ENCODE data around the gene CD9. TPM values are rescaled to one million over a fixed set of nuclear protein-coding genes. Genes with fewer than 3 reads are reported as not detected.
A peak's percentile ranks its signal among the peaks of the same experiment; 100 is the strongest.

The CD9 gene
- total RNA-seq, 2 donors from 2014 or later = 66.6 to 91.3 TPM

GRCh38 chr12:6264402-6265037 lies 64.3 kb downstream of the CD9 start:
- H3K4me1 ChIP-seq = peaks cover 31% of the 10 kb centered on the region
- H3K9me3 ChIP-seq = no peaks in the 10 kb centered on the region
- no peaks in the 10 kb centered on the region for H3K27me3 ChIP-seq
- TF ChIP-seq CTCF (IDR thresholded peaks at IDR 0.05) (no peak), POLR2A (IDR thresholded peaks at IDR 0.05) (no peak)
- ATAC-seq = no peak
- H3K36me3 ChIP-seq (replicated peaks in 1 of 2; ENCODE audit: insufficient read depth in 1 of 2, low read depth in 2 of 2) = no peaks in the 10 kb centered on the region
- no peak overlapping the region for H3K4me3 ChIP-seq
- peak in 3 of 4 donors; percentile 37 to 65 (median 55) for DNase-seq
- H3K27ac ChIP-seq = peak overlapping the region in 2 of 4 donors; percentile 14 to 63
- 75 to 81% methylated on average over 10 to 11 of the region's 11 CpGs for WGBS, 2 donors
- intact Hi-C loops (cut with DNase I) = no loop called here

- Histone ChIP-seq H3K27ac (peak overlapping the region in 2 of 4 donors; percentile 14 to 63), H3K27me3 (no peaks in the 10 kb centered on the region), H3K4me1 (peaks cover 31% of the 10 kb centered on the region), H3K9me3 (no peaks in the 10 kb centered on the region), H3K36me3 (replicated peaks in 1 of 2; ENCODE audit: insufficient read depth in 1 of 2, low read depth in 2 of 2) (no peaks in the 10 kb centered on the region), H3K4me3 (no peak overlapping the region)
- DNase-seq (no peak), ATAC-seq (no peak)
- TF ChIP-seq CTCF (IDR thresholded peaks at IDR 0.05) (no peak), POLR2A (IDR thresholded peaks at IDR 0.05) (no peak)
- 88 to 90% methylated on average over 2 of the region's 2 CpGs for whole genome bisulfite sequencing, 2 donors
- intact Hi-C loops (cut with DNase I) = no loop called here
Observed at GRCh38 chr12:6265038-6265405, 64.8 kb downstream of the CD9 start.

GRCh38 chr12:6266541-6266966 lies 66.4 kb downstream of the CD9 start:
- intact Hi-C loops (cut with DNase I) = no loop called here
- Histone ChIP-seq H3K4me1 (peaks cover 31% of the 10 kb centered on the region), H3K27ac (peak overlapping the region in 3 of 4 donors; percentile 51 to 71 (median 65)), H3K9me3 (no peaks in the 10 kb centered on the region), H3K27me3 (no peaks in the 10 kb centered on the region), H3K36me3 (replicated peaks in 1 of 2; ENCODE audit: insufficient read depth in 1 of 2, low read depth in 2 of 2) (no peaks in the 10 kb centered on the region), H3K4me3 (no peak overlapping the region)
- no peak for DNase-seq
- TF ChIP-seq POLR2A (IDR thresholded peaks at IDR 0.05) (no peak), CTCF (IDR thresholded peaks at IDR 0.05) (no peak)
- no peak for ATAC-seq
- WGBS, 2 donors = 82 to 84% methylated on average over 7 of the region's 7 CpGs

GRCh38 chr12:6266971-6267721 lies 66.9 kb downstream of the CD9 start:
- peak in 1 of 7 experiments; percentile 30 for TF ChIP-seq CTCF (IDR thresholded peaks at IDR 0.05)
- TF ChIP-seq POLR2A (IDR thresholded peaks at IDR 0.05) = peak in 1 of 3 donors; percentile 20
- intact Hi-C loops (cut with DNase I) = no loop called here
- 53 to 59% methylated on average over 12 of the region's 12 CpGs for WGBS, 2 donors
- Histone ChIP-seq H3K9me3 (no peaks in the 10 kb centered on the region), H3K27ac (peak overlapping the region; percentile 25 to 71 (median 58)), H3K36me3 (replicated peaks in 1 of 2; ENCODE audit: insufficient read depth in 1 of 2, low read depth in 2 of 2) (no peaks in the 10 kb centered on the region), H3K27me3 (no peaks in the 10 kb centered on the region), H3K4me3 (no peak overlapping the region), H3K4me1 (peaks cover 31% of the 10 kb centered on the region)
- DNase-seq (peak in 1 of 4 donors; percentile 28), ATAC-seq (peak; percentile 73)
